ENCODE results near the gene CENPU.

Gene CENPU

GRCh38 chr4:184695178-184695896 lies 38.6 kb downstream of the CENPU start:
- H3K4me3 ChIP-seq (replicated peaks; ENCODE audit: low read depth, low read length) = no peak overlapping the region
- TF ChIP-seq, protein P1, sequence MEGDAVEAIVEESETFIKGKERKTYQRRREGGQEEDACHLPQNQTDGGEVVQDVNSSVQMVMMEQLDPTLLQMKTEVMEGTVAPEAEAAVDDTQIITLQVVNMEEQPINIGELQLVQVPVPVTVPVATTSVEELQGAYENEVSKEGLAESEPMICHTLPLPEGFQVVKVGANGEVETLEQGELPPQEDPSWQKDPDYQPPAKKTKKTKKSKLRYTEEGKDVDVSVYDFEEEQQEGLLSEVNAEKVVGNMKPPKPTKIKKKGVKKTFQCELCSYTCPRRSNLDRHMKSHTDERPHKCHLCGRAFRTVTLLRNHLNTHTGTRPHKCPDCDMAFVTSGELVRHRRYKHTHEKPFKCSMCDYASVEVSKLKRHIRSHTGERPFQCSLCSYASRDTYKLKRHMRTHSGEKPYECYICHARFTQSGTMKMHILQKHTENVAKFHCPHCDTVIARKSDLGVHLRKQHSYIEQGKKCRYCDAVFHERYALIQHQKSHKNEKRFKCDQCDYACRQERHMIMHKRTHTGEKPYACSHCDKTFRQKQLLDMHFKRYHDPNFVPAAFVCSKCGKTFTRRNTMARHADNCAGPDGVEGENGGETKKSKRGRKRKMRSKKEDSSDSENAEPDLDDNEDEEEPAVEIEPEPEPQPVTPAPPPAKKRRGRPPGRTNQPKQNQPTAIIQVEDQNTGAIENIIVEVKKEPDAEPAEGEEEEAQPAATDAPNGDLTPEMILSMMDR (IDR thresholded peaks at IDR 0.05; ENCODE audit: low read length, missing control alignments) = no peak
- peak; percentile 14 for DNase-seq (ENCODE audit: low read depth)

DNA sequence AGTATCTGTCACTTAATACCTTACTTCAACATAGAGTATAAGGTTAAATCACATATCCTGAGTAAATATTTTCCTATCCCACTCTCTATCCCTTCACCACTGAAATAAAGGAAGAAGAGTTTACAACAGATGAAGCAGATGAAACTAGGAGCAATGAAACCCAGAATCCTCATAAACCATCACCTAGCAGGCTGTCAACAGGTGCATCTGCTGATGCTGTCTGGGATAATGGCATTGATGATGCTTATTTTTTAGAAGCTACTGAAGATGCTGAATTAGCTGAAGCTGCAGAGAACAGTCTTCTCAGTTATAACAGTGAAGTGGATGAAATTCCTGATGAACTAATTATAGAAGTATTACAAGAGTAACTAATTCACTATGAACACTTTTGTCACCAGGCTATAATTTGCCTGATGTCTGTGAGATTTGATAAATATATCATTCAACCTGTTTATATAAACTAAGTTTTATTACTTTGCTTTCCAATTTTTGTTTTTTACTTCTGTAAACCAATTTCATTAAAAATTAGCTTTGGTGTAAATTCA lies 39.4 kb downstream of the CENPU start:
- TF ChIP-seq, protein P1 (IDR thresholded peaks at IDR 0.05; ENCODE audit: low read length, missing control alignments) = no peak
- H3K4me3 ChIP-seq (replicated peaks; ENCODE audit: low read depth, low read length) = no peak overlapping the region
- DNase-seq (ENCODE audit: low read depth) = no peak

GRCh38 chr4:184693056-184693455 lies 40.8 kb downstream of the CENPU start:
- TF ChIP-seq, protein P1 (IDR thresholded peaks at IDR 0.05; ENCODE audit: low read length, missing control alignments) = no peak
- peak; percentile 54 for DNase-seq (ENCODE audit: low read depth)
- H3K4me3 ChIP-seq (replicated peaks; ENCODE audit: low read depth, low read length) = no peak overlapping the region

- DNase-seq (ENCODE audit: low read depth) = no peak
- H3K4me3 ChIP-seq (replicated peaks; ENCODE audit: low read depth, low read length) = no peak overlapping the region
- TF ChIP-seq, protein P1 (IDR thresholded peaks at IDR 0.05; ENCODE audit: low read length, missing control alignments) = no peak
Measured at GRCh38 chr4:184689681-184690080, 44.2 kb downstream of the CENPU start.

DNA sequence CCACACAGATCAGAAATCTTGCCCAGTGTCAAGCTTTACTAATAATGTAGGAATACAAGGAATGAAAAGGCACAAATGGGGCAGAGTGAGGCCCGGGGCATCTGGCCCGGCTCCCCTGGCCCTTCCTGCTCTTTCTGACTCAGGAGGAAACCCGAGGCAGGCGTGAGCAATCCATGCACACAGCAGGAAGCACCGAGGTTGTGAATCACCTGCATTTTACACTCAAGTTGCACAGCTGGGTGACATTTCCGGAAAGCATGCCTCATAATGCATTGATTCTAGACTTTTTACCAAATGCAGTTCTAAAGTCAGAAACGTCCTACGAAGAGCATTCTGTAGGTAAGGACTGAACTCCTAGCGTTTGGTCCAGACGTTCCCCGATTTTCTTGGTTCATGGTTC lies 45.4 kb downstream of the CENPU start:
- no peak overlapping the region for H3K4me3 ChIP-seq (replicated peaks; ENCODE audit: low read depth, low read length)
- DNase-seq (ENCODE audit: low read depth) = peak; percentile 83
- TF ChIP-seq, protein P1 (IDR thresholded peaks at IDR 0.05; ENCODE audit: low read length, missing control alignments) = no peak

- no peak overlapping the region for H3K4me3 ChIP-seq (replicated peaks; ENCODE audit: low read depth, low read length)
- no peak for DNase-seq (ENCODE audit: low read depth)
- TF ChIP-seq, protein P1 (IDR thresholded peaks at IDR 0.05; ENCODE audit: low read length, missing control alignments) = no peak
Measured at GRCh38 chr4:184688005-184688404, 45.9 kb downstream of the CENPU start.

All from fibroblast of pulmonary artery (primary cell).